GM12864 (cell line): ENCODE data around the gene IFNGR2.
"Not testable (repeated sequence)": the region's sequence is repeated elsewhere in the genome, so short reads cannot be mapped to it uniquely, and the experiment has no call there.

ENCODE experiments used
- DNase-seq: peaks from one replicate; pipeline ENCODE4 v3.0.0-alpha.2; 2011; ENCODE audit warnings: low read depth
- H3K4me3 ChIP-seq: 2 replicates; pipeline ENCODE4 v1.5.1; 2011; ENCODE audit warnings: mild to moderate bottlenecking, low read depth, low read length, control low read depth
- CTCF ChIP-seq: IDR thresholded peaks from 2 replicates; pipeline ENCODE4 v1.5.1; 2011; ENCODE audit warnings: low read depth, mild to moderate bottlenecking, moderate library complexity, low read length, control low read depth, inconsistent platforms; ENCODE audit errors: missing control alignments

Gene IFNGR2

GRCh38 chr21:33451634-33452071, 48.4 kb downstream of the IFNGR2 start:
- H3K4me3 ChIP-seq = no peak overlapping the region
- TF ChIP-seq CTCF = no peak
- DNase-seq = no peak

- TF ChIP-seq CTCF = no peak
- no peak for DNase-seq
- H3K4me3 ChIP-seq = no peak overlapping the region
Observed at GRCh38 chr21:33452362-33452761, 49.1 kb downstream of the IFNGR2 start.

- no peak overlapping the region for H3K4me3 ChIP-seq
- no peak for DNase-seq
- no peak for TF ChIP-seq CTCF
Observed at GRCh38 chr21:33455686-33456446, 52.7 kb downstream of the IFNGR2 start.

- no peak for DNase-seq
- H3K4me3 ChIP-seq = no peak overlapping the region
- TF ChIP-seq CTCF = no peak
Observed at GRCh38 chr21:33458861-33459260, 55.6 kb downstream of the IFNGR2 start.

GRCh38 chr21:33461538-33462250, 58.5 kb downstream of the IFNGR2 start:
- no peak for DNase-seq
- H3K4me3 ChIP-seq = no peak overlapping the region
- no peak for TF ChIP-seq CTCF

GRCh38 chr21:33469183-33469582, 66.0 kb downstream of the IFNGR2 start:
- DNase-seq, H3K4me3 ChIP-seq: not testable (repeated sequence)

- DNase-seq = no peak
- H3K4me3 ChIP-seq = no peak overlapping the region
- TF ChIP-seq CTCF = no peak
Observed at GRCh38 chr21:33470701-33471100, 67.5 kb downstream of the IFNGR2 start.
